ENCODE measurements around the gene DGCR2.
"Not testable (repeated sequence)": the region's sequence is repeated elsewhere in the genome, so short reads cannot be mapped to it uniquely, and the experiment has no call there.

DGCR2 gene

GRCh38 chr22:19105867-19106802 lies 16.1 kb downstream of the DGCR2 start:
- DNase-seq: no peak

GRCh38 chr22:19105456-19105855 lies 16.8 kb downstream of the DGCR2 start:
- no peak for DNase-seq

DNA sequence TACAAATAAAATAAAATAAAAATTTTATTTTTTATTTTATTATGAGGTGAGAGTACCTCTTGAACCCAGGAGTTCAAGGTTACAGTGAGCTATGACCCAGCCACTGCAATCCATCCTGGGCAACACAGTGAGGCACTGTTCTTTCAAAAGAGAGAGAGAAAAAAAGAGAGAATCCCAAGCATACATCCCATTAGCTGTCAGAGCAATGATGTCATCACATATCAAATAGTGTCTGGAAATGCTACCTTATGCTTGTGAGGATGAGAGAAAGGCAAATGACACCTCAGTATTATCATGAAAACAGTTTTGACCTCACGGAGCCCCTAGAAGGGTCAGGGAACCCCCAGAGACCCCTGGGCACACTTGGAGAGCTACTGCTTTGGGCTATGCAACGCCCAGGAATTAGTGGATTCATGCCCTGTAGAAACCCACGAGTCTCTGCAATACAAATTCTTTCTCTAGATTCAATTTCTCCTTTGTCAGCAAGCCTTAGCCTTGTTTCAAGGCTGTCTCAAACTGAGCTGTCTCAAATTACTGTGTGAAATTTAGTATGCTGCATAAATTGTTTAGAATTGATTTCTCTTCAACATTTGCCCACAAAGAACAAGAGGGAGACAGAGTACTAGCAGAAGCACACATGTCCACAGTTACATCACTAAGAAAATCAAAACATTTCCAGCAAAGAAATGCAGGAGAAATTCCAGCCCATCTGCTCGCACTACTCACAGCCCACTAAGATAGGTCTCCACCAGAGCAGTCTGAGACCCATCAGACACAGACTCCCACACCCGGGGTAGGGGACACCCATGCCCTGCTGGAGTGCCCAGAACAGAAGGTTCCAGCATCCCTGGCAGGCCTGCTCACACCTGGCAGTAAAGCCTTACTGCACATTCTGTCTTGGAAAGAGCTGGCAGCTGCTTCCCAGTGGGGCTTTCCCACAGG lies 18.1 kb downstream of the DGCR2 start:
- DNase-seq: no peak

GRCh38 chr22:19098157-19098556 lies 24.1 kb downstream of the DGCR2 start:
- DNase-seq: no peak

- DNase-seq: no peak
These were observed 24.7 kb downstream of the DGCR2 start for GRCh38 chr22:19097518-19097917.

GRCh38 chr22:19096555-19096954 lies 25.7 kb downstream of the DGCR2 start:
- DNase-seq: no peak

DNA sequence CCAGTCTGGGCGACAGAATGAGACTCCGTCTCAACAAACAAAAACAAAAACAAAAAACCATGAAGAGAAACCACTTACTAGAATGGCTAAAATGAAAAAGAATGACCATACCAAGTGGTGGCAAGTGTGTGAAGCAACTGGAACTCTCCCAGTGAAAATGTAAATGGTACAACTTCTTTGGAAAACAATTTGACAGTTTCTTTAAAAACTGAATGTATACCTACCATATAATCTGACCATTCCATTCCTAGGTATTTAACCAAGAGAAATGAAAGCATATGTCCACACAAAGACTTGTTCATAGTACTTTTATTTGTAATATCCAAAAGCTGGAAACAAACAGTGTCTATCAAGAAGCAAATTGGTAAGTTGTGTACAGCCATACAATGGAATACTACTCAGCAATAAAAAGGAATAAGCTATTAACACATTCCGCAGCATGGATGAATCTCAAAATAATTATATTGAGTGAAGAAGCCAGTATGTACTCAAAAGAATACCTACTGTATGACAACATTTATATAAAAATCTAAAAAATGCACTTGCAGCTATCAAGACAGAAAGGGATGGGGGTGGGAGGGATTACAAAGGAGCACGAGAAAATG lies 27.7 kb downstream of the DGCR2 start:
- no peak for DNase-seq

DNA sequence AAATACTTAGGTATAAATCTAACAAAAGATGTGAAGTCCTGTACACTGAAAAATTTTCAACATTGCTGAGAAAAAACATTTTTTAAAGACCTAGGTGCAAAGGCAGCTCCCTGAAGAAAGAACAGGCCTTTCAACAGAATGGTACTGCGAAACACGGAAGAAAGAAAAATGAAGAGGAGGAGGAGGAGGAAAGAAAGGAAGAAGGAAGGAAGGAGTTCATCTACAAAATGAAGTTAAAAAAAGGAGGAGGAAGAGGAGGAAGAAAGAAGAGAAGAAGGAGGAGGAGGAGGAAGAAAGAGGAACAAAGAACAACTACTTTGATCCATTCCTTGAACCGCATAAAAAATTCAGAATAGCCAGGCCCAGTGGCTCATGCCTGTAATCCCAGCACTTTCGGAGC lies 29.5 kb downstream of the DGCR2 start:
- DNase-seq: no peak

- DNase-seq: no peak
These were observed 31.6 kb downstream of the DGCR2 start for GRCh38 chr22:19090586-19091127.

DNA sequence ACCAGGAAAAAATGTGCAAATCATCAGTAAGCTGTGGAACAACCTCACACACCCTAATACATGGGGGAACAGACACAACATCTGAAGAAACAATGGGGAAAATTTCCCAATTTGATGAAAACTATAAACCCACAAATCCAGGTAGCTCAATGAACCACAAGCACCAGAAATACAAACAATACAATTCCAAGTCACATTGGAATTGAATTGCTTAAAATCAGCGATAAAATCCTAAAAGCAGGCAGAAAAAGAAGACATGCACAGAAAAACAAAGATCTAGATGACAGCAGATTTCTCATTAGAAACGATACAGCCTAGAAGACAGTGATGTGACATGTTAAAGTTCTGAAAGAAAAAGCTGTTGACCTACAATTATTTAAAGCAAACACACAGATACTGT lies 32.0 kb downstream of the DGCR2 start:
- DNase-seq: no peak

DNA sequence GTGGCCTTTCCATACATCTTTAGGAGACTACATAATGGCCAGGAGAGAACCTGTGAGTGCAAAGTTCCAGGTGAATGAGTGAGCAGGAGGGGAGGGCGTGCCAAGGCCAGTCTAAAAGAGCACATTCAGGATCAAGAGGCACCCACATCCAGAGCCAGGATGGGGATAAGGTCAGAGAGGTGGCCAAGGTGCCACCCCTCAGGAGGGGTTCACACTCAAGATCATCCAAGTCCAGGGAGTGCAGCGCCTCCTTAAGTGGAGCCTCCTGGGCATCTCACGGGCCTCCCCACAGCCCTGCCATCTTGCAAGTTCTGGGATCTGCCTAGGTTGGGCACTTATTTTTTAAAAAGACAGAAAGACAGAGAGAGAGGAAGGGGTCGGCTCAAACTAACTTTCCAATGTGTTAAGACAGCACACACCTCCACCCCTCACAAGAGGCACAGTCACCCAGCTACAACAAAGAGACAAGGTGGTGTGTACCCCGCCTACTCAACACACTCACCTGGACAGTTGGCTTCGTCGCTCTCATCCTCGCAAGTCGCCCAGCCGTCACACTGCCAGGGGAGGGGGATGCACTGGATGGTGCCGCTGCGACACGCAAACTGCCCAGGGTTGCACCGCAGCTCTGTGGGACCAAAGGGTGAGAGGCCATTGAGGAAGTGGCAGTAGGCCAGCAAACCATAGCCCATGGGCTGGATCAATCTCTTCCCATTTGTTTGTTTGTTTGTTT lies 33.2 kb downstream of the DGCR2 start:
- DNase-seq: no peak

DNA sequence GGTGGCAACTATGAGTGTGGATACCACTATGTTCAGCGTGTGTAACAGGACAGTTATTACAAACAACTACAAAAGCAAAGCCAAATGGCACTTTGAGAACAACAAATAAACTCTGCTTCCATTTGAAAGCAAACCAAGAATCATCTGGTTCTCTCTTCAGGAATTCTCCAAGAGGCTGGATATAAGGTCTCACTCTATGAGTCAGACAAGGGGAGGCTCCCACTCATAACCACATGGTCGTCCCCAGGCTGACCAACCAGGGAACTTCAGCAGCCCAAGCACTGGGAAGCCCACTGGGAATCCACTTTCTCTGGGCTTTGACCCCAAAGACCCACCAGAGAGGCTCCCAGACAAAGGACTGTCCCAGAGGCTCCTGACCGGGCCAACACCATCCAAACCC lies 35.3 kb downstream of the DGCR2 start:
- no peak for DNase-seq

GRCh38 chr22:19086417-19086816 lies 35.8 kb downstream of the DGCR2 start:
- no peak for DNase-seq

DNA sequence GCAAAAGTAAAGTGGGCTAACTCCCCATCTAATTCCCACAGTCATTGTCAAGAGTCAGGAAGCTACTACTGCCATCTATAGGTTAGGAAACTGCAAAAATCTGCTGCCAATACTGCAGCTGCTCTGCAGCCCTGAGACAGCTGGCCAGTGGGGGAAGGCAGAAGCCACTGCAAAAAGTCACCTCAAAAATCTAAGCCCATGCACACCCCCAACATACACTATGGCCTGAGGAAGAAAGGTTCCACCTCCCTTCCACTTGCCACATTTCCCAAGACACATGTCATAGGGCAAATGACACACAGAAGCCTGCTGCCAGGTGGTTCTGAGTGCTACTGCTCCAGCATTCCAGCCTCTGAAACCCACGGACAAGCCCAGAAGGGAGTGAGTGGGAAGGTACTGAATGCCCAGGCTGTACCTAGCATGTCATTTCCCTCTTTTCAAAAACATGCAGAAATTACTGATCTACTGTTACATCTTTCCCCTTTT lies 36.9 kb downstream of the DGCR2 start:
- DNase-seq: no peak

DNA sequence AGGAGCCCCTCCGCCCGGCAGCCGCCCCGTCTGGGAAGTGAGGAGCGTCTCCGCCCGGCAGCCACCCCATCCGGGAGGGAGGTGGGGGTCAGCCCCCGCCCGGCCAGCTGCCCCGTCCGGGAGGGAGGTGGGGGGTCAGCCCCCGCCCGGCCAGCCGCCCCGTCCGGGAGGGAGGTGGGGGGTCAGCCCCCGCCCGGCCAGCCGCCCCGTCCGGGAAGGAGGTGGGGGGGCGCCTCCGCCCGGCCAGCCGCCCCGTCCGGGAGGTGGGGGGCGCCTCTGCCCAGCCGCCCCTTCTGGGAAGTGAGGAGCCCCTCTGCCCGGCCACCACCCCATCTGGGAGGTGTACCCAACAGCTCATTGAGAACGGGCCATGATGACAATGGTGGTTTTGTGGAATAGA lies 37.6 kb downstream of the DGCR2 start:
- not testable (repeated sequence) for DNase-seq

DNA sequence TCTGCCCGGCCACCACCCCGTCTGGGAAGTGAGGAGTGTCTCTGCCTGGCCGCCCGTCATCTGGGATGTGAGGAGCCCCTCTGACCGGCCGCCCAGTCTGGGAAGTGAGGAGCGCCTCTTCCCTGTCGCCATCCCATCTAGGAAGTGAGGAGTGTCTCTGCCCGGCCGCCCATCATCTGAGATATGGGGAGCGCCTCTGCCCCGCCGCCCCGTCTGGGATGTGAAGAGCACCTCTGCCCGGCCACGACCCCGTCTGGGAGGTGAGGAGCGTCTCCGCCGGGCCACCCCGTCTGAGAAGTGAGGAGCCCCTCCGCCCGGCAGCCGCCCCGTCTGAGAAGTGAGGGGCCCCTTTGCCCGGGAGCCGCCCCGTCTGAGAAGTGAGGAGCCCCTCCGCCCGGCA lies 38.1 kb downstream of the DGCR2 start:
- DNase-seq: not testable (repeated sequence)

GRCh38 chr22:19082793-19083192 lies 39.4 kb downstream of the DGCR2 start:
- no peak for DNase-seq

DNA sequence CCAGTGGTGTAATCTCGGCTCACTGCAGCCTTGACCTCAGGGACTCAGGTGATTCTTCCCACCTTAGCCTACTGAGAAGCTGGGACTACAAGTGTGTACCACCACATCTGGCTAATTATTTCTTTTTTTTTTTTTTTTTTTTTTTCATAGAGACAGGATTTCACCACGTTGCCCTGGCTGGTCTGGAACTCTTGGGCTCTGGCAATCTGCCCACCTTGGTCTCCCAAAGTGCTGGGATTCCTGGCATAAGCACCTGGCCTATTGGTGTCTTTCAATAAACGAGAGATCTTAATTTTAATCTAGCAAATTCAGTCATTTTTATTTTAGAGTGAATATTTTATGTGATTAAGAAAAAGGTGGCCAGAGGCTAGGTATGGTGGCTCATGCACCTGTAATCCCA lies 40.1 kb downstream of the DGCR2 start:
- DNase-seq: no peak

GRCh38 chr22:19081351-19081750 lies 40.9 kb downstream of the DGCR2 start:
- no peak for DNase-seq

DNA sequence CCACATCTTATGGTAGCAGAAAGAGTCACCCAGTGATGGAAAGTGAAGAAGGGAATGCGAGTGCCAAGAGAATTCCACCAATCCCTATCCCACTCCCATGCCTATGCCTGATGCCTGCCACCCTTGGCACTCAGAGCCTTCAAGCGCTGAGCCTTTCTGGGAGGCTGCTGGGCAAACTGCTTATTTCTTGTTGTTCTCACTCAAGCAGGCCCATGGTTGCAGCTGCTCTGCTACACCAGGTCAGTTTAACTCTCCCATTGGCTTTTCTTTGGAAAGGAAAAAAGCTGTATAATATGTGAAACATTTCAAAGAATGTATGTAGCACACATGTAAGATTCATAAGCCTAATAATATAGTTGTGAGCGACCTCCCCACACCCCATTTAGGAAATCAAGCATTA lies 41.4 kb downstream of the DGCR2 start:
- DNase-seq: no peak

- DNase-seq: no peak
These were observed 42.5 kb downstream of the DGCR2 start for GRCh38 chr22:19079691-19080090.

DNA sequence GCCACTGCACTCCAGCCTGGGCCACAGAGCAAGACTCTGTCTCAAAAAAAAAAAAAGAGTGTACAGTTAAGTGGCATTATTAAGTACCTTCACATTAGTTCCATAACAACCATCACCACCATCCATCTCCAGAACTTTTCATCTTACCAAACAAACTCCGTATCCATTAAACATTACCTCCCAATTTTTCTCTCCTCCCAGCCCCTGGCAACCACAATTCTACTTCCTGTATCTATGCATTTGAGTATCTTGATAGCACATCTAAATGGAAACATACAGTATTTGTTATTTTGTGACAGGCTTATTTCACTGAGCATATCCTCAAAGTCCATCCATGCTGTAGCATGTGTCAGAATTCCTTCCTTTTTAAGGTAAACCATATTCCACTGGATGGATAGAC lies 46.8 kb downstream of the DGCR2 start:
- DNase-seq: no peak
